Activated CD4-positive, alpha-beta T cell treated with anti-CD3 and anti-CD28 coated beads, Interleukin-2, amount 50 U/mL, for 4 hours (primary cell): ENCODE measurements around the gene IMPA2.

Experiments used
- DNase-seq, 2 experiments: peaks; one replicate each; pipeline ENCODE4 v3.0.0-alpha.2; 2020

IMPA2 gene

GRCh38 chr18:12009581-12010140 lies 28.4 kb downstream of the IMPA2 start:
- no peak for DNase-seq

GRCh38 chr18:12010187-12010802 lies 29.0 kb downstream of the IMPA2 start:
- no peak for DNase-seq

- no peak for DNase-seq
Observed at GRCh38 chr18:12011199-12011956, 30.1 kb downstream of the IMPA2 start.

- DNase-seq, result no peak
Observed at GRCh38 chr18:12011957-12012549, 30.7 kb downstream of the IMPA2 start.

- no peak for DNase-seq
Observed at GRCh38 chr18:12012697-12013096, 31.4 kb downstream of the IMPA2 start.

GRCh38 chr18:12013186-12013916 lies 32.0 kb downstream of the IMPA2 start:
- DNase-seq, result no peak

GRCh38 chr18:12014086-12014485 lies 32.8 kb downstream of the IMPA2 start:
- DNase-seq, result no peak

GRCh38 chr18:12014521-12015415 lies 33.5 kb downstream of the IMPA2 start:
- DNase-seq, result no peak

GRCh38 chr18:12015416-12016062 lies 34.2 kb downstream of the IMPA2 start:
- DNase-seq, result no peak

- DNase-seq, result no peak
Observed at GRCh38 chr18:12017081-12017480, 35.8 kb downstream of the IMPA2 start.

- no peak for DNase-seq
Observed at GRCh38 chr18:12018861-12019260, 37.6 kb downstream of the IMPA2 start.

GRCh38 chr18:12021077-12021476 lies 39.8 kb downstream of the IMPA2 start:
- DNase-seq, result no peak

- no peak for DNase-seq
Observed at GRCh38 chr18:12021596-12021995, 40.3 kb downstream of the IMPA2 start.

- no peak for DNase-seq
Observed at GRCh38 chr18:12023375-12023774, 42.1 kb downstream of the IMPA2 start.

- no peak for DNase-seq
Observed at GRCh38 chr18:12026562-12026961, 45.3 kb downstream of the IMPA2 start.

GRCh38 chr18:12027046-12027445 lies 45.7 kb downstream of the IMPA2 start:
- DNase-seq, result no peak

GRCh38 chr18:12027480-12027879 lies 46.2 kb downstream of the IMPA2 start:
- DNase-seq, result no peak

- no peak for DNase-seq
Observed at GRCh38 chr18:12028040-12028628, 46.8 kb downstream of the IMPA2 start.

- DNase-seq, result no peak
Observed at GRCh38 chr18:12028674-12029073, 47.4 kb downstream of the IMPA2 start.

GRCh38 chr18:12029786-12030584 lies 48.7 kb downstream of the IMPA2 start:
- DNase-seq, result no peak
